Hepatocyte (in vitro differentiated cells): Measurements from ENCODE around the gene COL11A2.

Source experiments
- CTCF ChIP-seq: fragments of 200-600 bp; sonication (generic); IDR thresholded peaks from 2 replicates; pipeline ENCODE4 v1.5.1; 2016; ENCODE audit warnings: antibody characterized with exemption, mild to moderate bottlenecking; ENCODE audit not compliant: poor library complexity
- EZH2 ChIP-seq: fragments of 200-600 bp; sonication (generic); IDR thresholded peaks from 2 replicates; pipeline ENCODE4 v1.6.1; 2016; ENCODE audit warnings: antibody characterized with exemption, mild to moderate bottlenecking, borderline replicate concordance
- EZH2phosphoT487 ChIP-seq: fragments of 200-600 bp; sonication (generic); IDR thresholded peaks from one replicate; pipeline ENCODE4 v1.6.1; 2018; ENCODE audit warnings: antibody characterized with exemption, mild to moderate bottlenecking, low read depth, moderate library complexity; ENCODE audit not compliant: unreplicated experiment, severe bottlenecking

GRCh38 chr6:33140556-33140955 lies 51.7 kb downstream of the COL11A2 start:
- TF ChIP-seq CTCF (no peak), EZH2 (no peak), EZH2phosphoT487 (no peak)
